NCI-H1048 (cell line): ENCODE results near the gene DOCK8.

ENCODE experiments used
- DNase-seq: peaks from one replicate; lab custom pipeline; 2025; lab: John Stamatoyannopoulos, UW

Gene DOCK8

GRCh38 chr9:306907-307306, 92.2 kb downstream of the DOCK8 start:
- DNase-seq = no peak

- no peak for DNase-seq
These were observed 97.2 kb downstream of the DOCK8 start for GRCh38 chr9:311841-312240.

DNA sequence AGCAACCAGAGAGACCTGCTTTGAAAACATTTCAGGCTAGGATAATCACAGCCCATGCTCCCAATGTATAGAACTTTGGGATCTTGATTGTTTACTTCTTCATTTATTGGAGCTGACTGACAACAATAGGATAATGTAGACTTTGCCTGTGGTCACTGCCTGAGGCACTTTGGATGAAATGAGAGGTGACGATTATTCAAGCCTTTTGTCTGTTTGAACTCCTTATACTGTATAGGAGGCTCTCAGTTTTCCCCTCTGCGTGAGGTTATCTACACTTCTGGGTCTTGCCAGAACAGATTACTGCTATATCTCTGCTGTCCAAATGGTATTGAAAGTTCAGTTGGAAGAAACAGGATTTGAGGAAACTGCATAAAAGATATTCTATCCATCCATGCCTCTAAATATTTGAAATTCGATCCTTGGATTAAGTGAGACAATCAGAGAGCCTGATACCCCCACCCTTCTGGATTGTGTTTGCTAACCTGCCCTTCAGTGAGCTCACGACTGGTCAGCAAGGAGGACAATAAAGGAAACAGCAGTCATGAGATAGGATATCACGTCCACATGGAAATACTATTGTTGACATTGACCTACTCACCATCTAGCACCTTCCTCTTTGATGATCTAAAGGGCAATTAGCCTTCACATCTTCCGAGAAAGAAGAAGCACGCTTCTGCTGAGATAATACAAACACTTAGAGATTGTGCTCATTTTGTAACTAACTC, 98.1 kb downstream of the DOCK8 start:
- no peak for DNase-seq

- no peak for DNase-seq
These were observed 101.8 kb downstream of the DOCK8 start for GRCh38 chr9:316382-316965.

DNA sequence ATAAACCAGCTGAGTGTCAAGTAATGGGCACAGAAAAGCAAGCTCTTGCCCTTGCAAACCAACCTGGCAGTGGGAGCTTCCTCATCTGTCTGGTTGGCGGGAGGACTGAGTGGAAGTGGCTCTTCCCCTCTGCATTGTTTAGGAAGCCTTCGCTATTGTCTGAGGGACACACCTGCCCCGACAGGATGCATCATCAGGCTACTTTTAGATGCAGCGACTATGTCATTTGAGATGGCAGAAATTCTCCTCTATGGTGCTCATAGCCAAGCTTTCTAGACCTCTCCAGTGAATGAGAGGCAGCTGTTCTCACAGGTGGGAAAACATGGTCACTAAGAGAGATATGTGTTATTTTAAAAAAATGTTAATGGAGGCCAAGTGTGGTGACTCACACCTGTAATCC, 104.0 kb downstream of the DOCK8 start:
- DNase-seq = no peak

GRCh38 chr9:324971-325370, 110.3 kb downstream of the DOCK8 start:
- DNase-seq = no peak

DNA sequence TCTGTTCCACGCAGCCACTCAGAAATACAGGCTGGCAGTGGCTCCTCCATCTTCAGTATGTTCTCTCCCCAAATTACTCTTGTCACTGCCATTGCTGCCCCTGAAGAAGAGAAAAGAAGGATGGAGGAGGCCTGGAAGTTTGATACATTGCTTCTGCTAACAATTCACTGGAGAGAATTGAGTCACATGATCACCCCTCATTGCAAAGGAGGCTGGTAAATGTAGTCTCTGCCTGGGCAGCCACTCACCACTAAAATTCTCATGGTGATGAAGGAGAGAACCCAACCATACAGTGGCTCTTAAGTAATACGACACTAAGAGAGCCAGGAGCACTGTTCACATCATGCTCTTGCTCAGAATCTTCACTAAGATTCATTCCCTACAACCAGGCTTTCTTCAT, 112.0 kb downstream of the DOCK8 start:
- no peak for DNase-seq

DNA sequence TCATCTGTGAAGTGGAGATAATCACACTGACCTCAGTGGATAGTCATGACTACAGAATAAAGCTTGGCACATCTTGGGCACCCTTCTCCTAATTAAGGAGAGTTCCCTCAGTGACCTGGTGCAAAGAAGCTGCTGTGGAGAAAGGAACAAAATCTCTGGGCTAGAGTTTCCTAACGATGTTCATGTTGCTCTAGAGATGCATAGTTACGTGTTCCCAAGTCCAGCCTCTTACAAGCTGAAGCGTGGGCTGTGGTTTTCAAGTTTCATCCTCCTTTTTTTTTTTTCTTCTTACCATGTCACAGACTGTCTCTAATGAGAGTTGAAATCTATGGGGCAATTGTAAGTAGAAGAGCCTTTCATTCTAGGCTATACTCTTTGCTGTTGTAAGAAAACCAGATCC, 113.8 kb downstream of the DOCK8 start:
- DNase-seq = no peak

- no peak for DNase-seq
These were observed 116.5 kb downstream of the DOCK8 start for GRCh38 chr9:331197-331596.

DNA sequence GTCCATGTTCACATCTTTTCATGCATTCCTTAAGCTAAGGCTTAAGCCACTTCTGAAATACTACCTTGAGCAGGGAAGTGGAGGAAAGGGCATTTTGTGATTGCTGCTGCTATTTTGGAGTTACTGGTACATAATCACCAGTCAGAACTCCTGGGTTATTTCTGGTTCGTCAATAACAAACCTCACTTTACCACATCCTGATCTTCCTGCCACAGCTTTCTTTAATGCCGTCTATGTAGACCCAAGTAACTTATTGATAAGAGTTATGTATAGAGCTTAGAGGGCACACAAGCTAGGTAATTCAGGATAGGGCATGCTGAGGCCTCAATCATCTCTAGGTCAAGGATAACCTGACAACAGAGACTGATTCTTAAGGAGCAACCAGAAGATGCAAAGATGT, 120.7 kb downstream of the DOCK8 start:
- no peak for DNase-seq

- no peak for DNase-seq
These were observed 121.4 kb downstream of the DOCK8 start for GRCh38 chr9:336039-336438.

GRCh38 chr9:338602-339001, 123.9 kb downstream of the DOCK8 start:
- DNase-seq = no peak

DNA sequence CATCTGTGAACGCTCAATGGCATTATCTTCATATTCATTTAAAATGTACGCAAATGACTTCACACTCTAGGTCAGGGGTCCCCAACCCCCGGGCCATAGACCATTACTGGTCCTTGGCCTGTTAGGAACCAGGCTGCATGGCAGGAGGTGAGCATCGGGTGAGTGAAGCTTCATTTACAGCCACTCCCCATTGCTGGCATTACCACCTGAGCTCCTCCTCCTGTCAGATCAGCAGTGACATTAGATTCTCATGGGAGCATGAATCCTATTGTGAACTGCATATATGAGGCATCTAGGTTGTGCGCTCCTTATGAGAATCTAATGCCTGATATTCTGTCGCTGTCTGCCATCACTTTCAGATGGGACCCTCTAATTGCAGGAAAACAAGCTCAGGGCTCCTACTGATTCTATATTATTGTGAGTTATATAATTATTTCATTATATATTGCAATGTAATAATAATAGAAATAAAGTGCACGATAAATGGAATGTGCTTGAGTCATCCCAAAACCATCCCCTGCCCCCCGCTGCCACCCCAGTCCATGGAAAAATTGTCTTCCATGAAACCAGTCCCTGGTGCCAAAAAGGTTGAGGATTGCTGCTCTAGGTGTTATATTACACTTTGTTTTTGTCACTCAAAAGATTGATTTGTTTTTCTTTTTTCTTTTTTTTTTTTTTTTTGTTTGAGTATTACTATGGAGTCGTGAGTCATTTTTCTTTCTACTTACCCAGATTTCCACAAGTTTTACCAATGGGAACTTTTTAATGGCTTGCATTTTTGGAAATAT, 127.2 kb downstream of the DOCK8 start:
- no peak for DNase-seq

DNA sequence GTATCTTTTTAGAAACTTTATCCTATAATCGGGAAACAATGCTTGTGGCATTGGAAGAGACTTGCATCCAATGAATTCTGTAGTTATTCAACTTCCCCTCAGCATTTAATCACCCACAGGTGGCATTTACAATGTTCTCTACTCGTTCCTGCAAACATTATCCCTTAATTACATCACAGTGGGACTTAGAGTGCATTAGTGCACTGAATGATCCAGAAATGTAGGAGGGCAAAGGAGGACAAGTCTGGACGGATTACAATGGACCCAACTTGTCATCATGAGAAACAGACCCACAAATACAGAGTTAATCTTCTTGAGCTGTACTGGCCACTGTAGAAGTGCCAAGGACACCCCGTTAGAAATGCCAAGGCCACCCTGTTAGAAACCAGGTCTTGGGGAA, 129.1 kb downstream of the DOCK8 start:
- DNase-seq = no peak

- no peak for DNase-seq
These were observed 131.5 kb downstream of the DOCK8 start for GRCh38 chr9:346111-346571.

- no peak for DNase-seq
These were observed 133.1 kb downstream of the DOCK8 start for GRCh38 chr9:347667-348292.

- no peak for DNase-seq
These were observed 135.7 kb downstream of the DOCK8 start for GRCh38 chr9:350384-350783.

- no peak for DNase-seq
These were observed 137.3 kb downstream of the DOCK8 start for GRCh38 chr9:351916-352315.

- DNase-seq = no peak
These were observed 138.4 kb downstream of the DOCK8 start for GRCh38 chr9:353077-353476.

DNA sequence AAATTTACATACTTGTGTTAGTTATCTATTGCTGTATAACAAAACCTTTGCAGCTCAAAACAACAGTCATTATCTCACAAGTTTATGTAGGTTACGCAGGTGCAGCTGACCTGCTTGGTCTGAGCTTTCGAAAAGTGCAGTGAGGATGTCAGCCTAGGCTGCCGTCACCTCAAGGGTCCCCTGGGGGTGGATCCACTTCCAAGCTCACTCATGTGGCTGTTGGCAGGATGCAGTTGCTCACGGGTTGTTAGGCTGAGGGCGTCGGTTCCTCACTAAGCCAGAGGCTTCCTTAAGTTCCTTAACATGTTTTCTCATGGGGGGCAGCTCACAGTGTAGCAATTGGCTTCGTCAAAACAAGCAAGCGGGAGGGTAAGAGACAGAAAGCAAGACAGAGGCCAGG, 139.8 kb downstream of the DOCK8 start:
- DNase-seq = no peak

GRCh38 chr9:357560-357959, 142.9 kb downstream of the DOCK8 start:
- no peak for DNase-seq

GRCh38 chr9:362561-363273, 148.1 kb downstream of the DOCK8 start:
- no peak for DNase-seq
